ENCODE results near the gene TRAPPC14. TPM values are rescaled to one million over a fixed set of nuclear protein-coding genes. Genes with fewer than 3 reads are reported as not detected.

TRAPPC14 gene
- total RNA-seq, 1 donor from 2014 or later: 10.4 TPM

GRCh38 chr7:100166970-100167911 lies 8.7 kb upstream of the TRAPPC14 start:
- TF ChIP-seq, protein P1, sequence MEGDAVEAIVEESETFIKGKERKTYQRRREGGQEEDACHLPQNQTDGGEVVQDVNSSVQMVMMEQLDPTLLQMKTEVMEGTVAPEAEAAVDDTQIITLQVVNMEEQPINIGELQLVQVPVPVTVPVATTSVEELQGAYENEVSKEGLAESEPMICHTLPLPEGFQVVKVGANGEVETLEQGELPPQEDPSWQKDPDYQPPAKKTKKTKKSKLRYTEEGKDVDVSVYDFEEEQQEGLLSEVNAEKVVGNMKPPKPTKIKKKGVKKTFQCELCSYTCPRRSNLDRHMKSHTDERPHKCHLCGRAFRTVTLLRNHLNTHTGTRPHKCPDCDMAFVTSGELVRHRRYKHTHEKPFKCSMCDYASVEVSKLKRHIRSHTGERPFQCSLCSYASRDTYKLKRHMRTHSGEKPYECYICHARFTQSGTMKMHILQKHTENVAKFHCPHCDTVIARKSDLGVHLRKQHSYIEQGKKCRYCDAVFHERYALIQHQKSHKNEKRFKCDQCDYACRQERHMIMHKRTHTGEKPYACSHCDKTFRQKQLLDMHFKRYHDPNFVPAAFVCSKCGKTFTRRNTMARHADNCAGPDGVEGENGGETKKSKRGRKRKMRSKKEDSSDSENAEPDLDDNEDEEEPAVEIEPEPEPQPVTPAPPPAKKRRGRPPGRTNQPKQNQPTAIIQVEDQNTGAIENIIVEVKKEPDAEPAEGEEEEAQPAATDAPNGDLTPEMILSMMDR (IDR thresholded peaks at IDR 0.05; ENCODE audit: insufficient read depth, low read length, poor library complexity, severe bottlenecking): no peak
- H3K4me3 ChIP-seq (ENCODE audit: low read depth, low read length): no peak overlapping the region
- peaks cover 31% of the 10 kb centered on the region for H3K27me3 ChIP-seq (ENCODE audit: control insufficient read depth, insufficient read depth, low read length)
- H3K36me3 ChIP-seq (ENCODE audit: control insufficient read depth, insufficient read depth, low read length): no peaks in the 10 kb centered on the region
- DNase-seq (ENCODE audit: low read depth): no peak

DNA sequence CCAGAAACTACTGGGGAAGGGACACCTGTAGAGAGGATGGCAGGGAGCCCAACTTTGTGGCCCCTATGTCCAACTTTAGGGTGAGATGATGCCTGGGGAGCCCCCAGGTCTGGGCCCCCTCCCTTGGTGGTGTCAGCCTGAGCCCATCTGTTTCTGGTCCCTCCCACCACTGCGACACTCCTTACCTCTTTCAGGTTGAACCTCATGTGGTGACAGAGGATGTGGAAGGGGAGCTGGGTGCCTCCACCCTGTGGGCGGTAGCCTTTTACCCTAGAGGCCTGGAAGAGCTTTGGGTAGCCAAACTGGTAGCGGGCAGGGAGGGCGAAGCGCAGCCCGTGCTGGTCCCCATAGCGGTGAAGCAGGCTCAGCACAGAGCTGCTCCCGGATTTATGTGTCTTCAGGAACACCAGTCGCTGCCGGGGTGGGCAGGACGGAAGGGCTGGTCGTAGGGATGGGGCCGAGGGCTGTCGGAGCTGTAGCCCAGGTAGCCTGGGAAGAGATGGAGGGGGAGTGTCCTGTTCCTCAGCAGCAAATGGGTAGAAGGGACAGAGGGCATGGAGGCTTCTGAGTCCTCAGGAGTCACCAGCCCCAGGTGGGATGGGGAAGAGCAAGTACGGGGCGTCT lies 7.9 kb upstream of the TRAPPC14 start:
- Histone ChIP-seq H3K27me3 (ENCODE audit: control insufficient read depth, insufficient read depth, low read length) (peaks cover 26% of the 10 kb centered on the region), H3K36me3 (ENCODE audit: control insufficient read depth, insufficient read depth, low read length) (no peaks in the 10 kb centered on the region), H3K4me3 (ENCODE audit: low read depth, low read length) (no peak overlapping the region)
- TF ChIP-seq, protein P1 (IDR thresholded peaks at IDR 0.05; ENCODE audit: insufficient read depth, low read length, poor library complexity, severe bottlenecking): no peak
- DNase-seq (ENCODE audit: low read depth): no peak

DNA sequence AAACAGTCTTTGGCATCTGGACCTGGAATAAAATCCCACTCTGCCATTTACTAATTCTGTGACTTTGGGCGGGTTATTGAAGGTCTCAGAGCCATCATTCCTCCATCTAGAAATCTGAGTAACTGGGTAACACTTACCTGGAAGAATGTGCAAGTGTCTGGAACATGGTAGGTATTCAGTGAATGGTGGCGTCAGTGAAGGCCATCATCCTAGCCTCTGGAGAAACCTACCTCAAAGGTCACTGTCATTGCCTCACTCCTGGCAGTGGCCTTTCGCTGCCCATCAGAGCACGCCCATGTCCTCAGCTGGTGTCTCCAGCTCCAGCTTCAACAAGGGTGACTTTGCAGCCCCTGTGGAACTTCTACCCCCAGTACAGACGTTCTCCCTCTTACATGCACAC lies 5.3 kb upstream of the TRAPPC14 start:
- no peak overlapping the region for H3K4me3 ChIP-seq (ENCODE audit: low read depth, low read length)
- no peak for DNase-seq (ENCODE audit: low read depth)
- TF ChIP-seq, protein P1 (IDR thresholded peaks at IDR 0.05; ENCODE audit: insufficient read depth, low read length, poor library complexity, severe bottlenecking): no peak
- H3K27me3 ChIP-seq (ENCODE audit: control insufficient read depth, insufficient read depth, low read length): peaks cover 22% of the 10 kb centered on the region
- H3K36me3 ChIP-seq (ENCODE audit: control insufficient read depth, insufficient read depth, low read length): no peaks in the 10 kb centered on the region

GRCh38 chr7:100163006-100163531 lies 4.5 kb upstream of the TRAPPC14 start:
- Histone ChIP-seq H3K4me3 (ENCODE audit: low read depth, low read length) (no peak overlapping the region), H3K27me3 (ENCODE audit: control insufficient read depth, insufficient read depth, low read length) (peaks cover 20% of the 10 kb centered on the region), H3K36me3 (ENCODE audit: control insufficient read depth, insufficient read depth, low read length) (no peaks in the 10 kb centered on the region)
- no peak for DNase-seq (ENCODE audit: low read depth)
- TF ChIP-seq, protein P1 (IDR thresholded peaks at IDR 0.05; ENCODE audit: insufficient read depth, low read length, poor library complexity, severe bottlenecking): no peak

GRCh38 chr7:100160067-100160466 lies 1.5 kb upstream of the TRAPPC14 start:
- no peaks in the 10 kb centered on the region for H3K27me3 ChIP-seq (ENCODE audit: control insufficient read depth, insufficient read depth, low read length)
- TF ChIP-seq, protein P1 (IDR thresholded peaks at IDR 0.05; ENCODE audit: insufficient read depth, low read length, poor library complexity, severe bottlenecking): no peak
- no peak for DNase-seq (ENCODE audit: low read depth)
- peaks cover 1% of the 10 kb centered on the region for H3K36me3 ChIP-seq (ENCODE audit: control insufficient read depth, insufficient read depth, low read length)
- no peak overlapping the region for H3K4me3 ChIP-seq (ENCODE audit: low read depth, low read length)
